ENCODE results near the gene BOD1. TPM values are rescaled to one million over a fixed set of nuclear protein-coding genes. Genes with fewer than 3 reads are reported as not detected.

BOD1 gene
- total RNA-seq, 2 experiments from 2014 or later = 15.5 to 18.5 TPM

DNA sequence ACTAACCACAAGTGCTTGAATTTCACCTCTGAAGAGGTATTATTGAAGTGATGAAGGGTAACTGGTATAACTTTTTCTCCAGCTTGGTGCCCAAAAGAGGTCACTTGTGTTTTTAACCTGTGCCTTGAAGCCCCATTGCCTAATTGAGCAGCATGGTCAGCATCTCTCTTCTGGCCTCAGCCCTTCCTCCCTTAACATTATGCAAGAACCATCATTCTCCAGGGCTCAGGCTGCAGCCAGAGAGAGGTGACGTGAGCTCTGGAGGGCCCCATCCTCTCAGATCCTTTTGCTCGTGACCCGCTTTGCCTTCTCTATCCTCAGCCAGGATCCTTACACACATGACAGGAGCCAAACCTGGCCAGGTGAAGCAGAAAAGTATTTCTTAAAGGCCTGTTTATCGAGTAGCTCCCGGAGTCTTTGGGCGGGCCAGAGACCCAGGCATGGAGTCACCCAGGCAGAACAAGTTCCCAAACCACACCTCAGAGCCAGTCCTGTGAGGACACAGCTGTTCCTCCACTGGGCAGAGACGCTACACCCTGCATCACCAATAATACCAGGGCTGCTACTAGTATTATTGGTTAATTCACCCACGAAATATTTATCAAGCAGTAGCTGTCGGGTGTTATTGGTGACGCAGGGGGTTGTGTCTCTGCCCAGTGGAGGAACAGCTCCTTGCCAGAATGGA is 29.6 kb upstream of the BOD1 start:
- CTCF ChIA-PET = no interaction called here
- DNase-seq (no peak), ATAC-seq (no peak)
- H3K36me3 Mint-ChIP-seq = no peaks in the 10 kb centered on the region
- H3K27me3 Mint-ChIP-seq = peaks cover 12% of the 10 kb centered on the region
- no peaks in the 10 kb centered on the region for H3K9me3 Mint-ChIP-seq (ENCODE audit: low read depth)
- H3K27ac Mint-ChIP-seq = no peak overlapping the region
- H3K4me3 Mint-ChIP-seq = no peak overlapping the region
- no peaks in the 10 kb centered on the region for H3K4me1 Mint-ChIP-seq

DNA sequence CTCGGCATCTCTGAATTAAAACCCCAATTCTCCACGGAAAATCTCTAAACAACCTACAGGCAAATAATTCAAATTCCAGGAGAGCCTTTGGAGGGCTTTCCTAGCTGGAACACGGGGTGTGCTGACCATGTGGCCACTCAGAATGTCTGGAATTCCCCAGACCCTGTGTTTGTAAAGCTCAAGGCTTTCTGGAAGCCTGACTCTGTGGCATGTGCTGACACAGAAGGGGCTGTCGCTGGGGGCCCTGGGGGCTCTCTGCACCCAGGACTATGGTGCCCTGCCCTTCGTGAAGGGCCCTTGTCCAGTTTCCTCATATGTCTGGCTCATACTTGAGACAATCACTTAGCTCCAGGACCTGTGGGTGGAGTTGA is 29.0 kb upstream of the BOD1 start:
- ATAC-seq = no peak
- Mint-ChIP-seq H3K27ac (no peak overlapping the region), H3K4me3 (no peak overlapping the region), H3K9me3 (ENCODE audit: low read depth) (no peaks in the 10 kb centered on the region), H3K4me1 (no peaks in the 10 kb centered on the region), H3K27me3 (peaks cover 6% of the 10 kb centered on the region), H3K36me3 (no peaks in the 10 kb centered on the region)
- CTCF ChIA-PET = no interaction called here
- DNase-seq = no peak

DNA sequence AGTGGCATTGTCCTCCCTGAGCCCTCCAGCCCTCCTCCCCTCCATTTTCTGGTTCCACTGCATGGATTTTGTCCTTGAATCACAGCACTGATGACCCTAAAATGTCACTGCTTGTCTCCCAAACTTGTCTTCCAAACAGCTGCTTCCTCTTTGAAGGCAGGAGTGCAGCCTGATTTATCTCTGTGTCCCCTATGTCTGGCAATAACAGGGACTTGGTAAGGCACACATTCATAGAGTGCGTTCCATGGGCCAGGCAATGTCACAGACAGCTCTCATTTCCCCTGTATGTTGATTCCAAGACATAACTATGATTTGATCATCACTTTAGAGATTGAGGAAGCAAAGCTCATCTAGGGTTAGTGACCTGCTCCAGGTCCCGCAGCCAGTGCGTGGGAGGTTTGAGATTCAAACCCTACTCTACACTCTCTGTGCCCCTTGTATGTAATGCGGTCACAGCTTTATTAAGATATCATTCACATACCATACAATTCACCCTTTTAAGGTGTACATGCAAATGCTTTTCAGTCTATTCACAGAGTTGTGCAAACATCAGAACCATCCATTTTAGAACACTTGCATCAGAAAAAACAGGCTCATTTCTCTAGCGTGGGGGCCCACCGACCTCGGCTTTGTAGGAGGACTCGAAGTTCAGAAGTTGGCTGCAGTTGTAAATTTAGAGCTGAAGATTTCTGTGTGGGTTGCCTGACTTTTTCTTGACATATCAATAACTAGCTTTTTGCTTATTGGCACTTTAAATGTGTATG is 28.4 kb upstream of the BOD1 start:
- DNase-seq (no peak), ATAC-seq (no peak)
- H3K27me3 Mint-ChIP-seq = peaks cover 3% of the 10 kb centered on the region
- H3K27ac Mint-ChIP-seq = no peak overlapping the region
- CTCF ChIA-PET = no interaction called here
- no peaks in the 10 kb centered on the region for H3K9me3 Mint-ChIP-seq (ENCODE audit: low read depth)
- no peaks in the 10 kb centered on the region for H3K36me3 Mint-ChIP-seq
- H3K4me1 Mint-ChIP-seq = no peaks in the 10 kb centered on the region
- H3K4me3 Mint-ChIP-seq = no peak overlapping the region

DNA sequence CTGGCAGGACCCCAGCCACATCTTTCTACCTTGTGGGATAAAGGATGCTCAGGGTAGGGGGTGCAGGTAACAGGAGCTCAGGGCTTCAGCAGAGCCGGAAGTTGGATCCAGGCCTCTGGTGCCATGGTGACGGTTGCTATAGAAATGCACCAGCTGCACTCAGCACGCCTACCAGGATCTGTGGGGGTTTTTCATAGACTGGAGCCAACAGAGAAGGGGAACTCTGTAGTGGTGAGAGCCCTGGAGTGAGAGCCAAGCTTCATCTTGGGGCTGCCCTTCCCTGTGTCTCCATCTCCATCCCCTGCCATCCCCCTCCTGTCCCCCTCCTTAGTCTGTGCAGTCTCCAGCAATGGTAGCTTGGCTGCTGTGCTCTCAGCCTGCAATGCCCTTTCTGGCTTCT is 27.5 kb upstream of the BOD1 start:
- H3K36me3 Mint-ChIP-seq = no peaks in the 10 kb centered on the region
- ATAC-seq (no peak), DNase-seq (no peak)
- no peak overlapping the region for H3K27ac Mint-ChIP-seq
- CTCF ChIA-PET = no interaction called here
- H3K9me3 Mint-ChIP-seq (ENCODE audit: low read depth) = no peaks in the 10 kb centered on the region
- peaks cover 3% of the 10 kb centered on the region for H3K27me3 Mint-ChIP-seq
- H3K4me1 Mint-ChIP-seq = no peaks in the 10 kb centered on the region
- no peak overlapping the region for H3K4me3 Mint-ChIP-seq

DNA sequence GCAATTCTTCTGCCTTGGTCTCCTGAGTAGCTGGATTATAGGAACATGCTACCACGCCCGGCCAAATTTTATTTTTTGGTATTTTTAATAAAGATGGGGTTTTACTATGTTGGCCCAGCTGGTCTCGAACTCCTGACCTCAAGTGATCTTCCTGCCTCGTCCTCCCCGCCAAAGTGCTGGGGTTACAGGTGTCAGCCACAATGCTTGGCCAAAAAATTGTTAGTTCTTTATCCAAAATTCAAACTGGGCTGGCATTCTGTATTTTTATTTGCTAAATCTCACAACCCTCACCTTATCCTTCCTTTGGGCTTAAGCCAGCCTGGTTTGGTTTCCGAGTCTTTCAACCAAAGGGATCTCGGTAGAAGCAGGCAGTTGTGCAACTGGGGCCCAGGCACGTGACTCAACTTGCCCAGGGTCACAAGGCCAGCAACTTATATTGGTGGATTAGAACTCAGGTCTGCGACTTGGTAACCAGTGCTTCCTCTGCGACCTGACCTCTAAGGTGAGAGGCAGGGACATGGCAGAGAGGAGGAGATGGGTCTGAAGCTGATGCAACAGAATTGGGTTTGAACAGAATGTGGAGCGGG is 26.5 kb upstream of the BOD1 start:
- Mint-ChIP-seq H3K4me3 (no peak overlapping the region), H3K27me3 (peaks cover 3% of the 10 kb centered on the region), H3K36me3 (no peaks in the 10 kb centered on the region), H3K4me1 (no peaks in the 10 kb centered on the region), H3K9me3 (ENCODE audit: low read depth) (no peaks in the 10 kb centered on the region), H3K27ac (no peak overlapping the region)
- DNase-seq (no peak), ATAC-seq (no peak)
- CTCF ChIA-PET = no interaction called here

DNA sequence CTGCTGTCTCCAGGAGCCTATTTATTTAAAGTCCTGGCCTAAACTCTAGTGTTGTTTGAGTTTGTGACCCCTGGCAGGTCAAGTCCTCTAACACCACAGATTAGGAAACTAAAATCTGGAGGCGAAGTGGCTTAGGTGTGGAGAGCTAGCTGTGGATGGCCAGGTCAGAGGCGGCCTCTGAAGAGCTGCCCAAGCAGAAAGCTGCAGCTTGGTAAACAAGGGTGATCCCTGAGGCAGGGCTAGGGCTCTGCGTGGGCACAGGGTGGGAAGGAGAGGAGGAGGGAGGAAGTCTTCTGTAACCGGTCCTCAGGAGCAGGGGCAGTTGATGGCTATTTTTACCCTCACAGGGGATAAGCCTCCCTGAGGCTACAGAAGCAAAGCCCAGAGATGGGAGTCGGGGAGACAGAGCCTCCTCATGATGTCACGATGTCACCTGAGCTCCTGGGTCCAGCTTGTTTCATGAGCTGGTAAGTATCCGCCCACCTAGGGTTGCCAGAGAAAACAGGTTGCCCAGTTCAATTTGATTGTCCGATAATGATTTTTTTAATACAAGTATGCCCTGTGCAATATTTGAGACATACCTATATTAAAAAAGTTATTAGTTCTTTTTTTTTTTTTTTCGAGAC is 25.9 kb upstream of the BOD1 start:
- ATAC-seq (no peak), DNase-seq (no peak)
- Mint-ChIP-seq H3K27me3 (peaks cover 3% of the 10 kb centered on the region), H3K9me3 (ENCODE audit: low read depth) (no peaks in the 10 kb centered on the region), H3K4me3 (no peak overlapping the region), H3K27ac (no peak overlapping the region), H3K4me1 (no peaks in the 10 kb centered on the region), H3K36me3 (no peaks in the 10 kb centered on the region)
- CTCF ChIA-PET = no interaction called here

DNA sequence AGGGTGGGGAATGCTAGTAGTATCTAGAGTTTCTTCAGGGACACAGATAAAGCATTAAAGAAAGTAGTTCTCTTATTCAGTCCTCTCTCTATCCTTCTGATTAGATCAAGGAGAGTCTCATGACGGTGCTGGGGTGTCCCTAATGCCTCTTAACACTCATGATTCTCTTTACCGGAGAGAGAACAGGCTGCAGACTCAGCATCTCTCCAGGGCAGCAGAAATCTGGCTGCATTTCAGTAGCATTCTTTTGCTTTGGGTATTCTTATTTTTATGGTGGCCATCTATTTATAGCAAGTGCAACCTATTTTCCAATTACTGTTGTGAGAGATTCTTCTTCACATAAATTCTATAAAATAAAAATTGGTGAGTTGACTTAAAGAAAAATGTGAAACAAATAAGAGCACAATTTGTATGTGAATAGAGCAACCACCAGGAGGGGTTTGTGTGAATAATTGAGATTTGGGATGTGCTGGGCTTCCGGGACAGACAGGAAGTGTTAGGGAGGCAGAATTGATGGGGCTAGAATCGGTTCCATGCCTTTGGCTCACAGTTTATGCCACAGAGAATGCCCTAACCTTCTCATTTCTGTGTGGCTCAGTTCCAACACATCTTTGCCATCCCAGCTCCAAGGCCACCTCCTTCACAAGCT is 23.8 kb upstream of the BOD1 start:
- no peak overlapping the region for H3K4me3 Mint-ChIP-seq
- ATAC-seq (no peak), DNase-seq (no peak)
- no peaks in the 10 kb centered on the region for H3K4me1 Mint-ChIP-seq
- no peaks in the 10 kb centered on the region for H3K9me3 Mint-ChIP-seq (ENCODE audit: low read depth)
- H3K27me3 Mint-ChIP-seq = no peaks in the 10 kb centered on the region
- CTCF ChIA-PET = no interaction called here
- H3K36me3 Mint-ChIP-seq = no peaks in the 10 kb centered on the region
- H3K27ac Mint-ChIP-seq = no peak overlapping the region

DNA sequence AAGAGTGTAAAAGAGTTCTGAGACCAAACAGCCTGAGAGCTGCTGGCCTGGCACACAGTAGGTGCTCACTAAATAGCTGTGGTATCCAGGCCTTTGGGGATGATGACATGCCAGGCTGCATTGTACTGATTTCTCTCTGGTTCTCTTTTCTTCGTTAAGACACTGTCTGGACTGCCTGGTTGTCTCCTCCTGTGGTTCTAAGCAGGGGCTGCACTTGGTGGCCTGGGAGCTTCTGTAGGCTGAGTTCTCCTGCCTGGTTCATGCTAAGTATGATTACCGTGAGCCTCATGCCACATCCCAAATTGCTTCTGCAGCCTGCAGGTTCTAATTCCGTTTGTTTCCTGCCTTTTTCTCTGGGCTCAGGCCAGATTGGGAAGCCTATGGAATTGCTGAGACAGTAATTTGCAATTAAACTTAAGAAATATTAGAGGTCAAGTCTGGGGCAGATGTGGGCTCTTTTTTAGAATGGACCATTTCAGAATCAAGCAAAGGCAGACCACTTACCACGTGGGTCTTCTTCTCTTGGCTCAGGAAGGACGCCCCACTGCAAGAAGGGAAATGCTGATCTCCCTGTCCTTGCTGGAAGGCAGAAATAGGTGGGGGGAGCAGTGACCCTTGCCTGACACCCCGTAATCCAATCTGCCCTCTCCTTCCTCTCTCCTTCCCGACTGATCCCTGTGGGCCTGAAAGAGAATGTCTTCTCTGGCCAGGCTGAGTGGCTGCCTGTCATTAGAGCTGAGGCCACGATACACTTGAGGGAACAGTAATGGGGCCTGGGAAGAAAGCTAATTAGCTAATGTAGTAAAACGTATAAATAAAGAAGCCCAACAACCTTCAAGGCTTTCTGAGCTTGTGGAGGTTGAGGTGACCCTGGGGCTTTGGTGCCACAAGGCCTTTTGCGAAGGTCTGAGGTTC is 21.9 kb upstream of the BOD1 start:
- Mint-ChIP-seq H3K27me3 (peaks cover 4% of the 10 kb centered on the region), H3K4me3 (no peak overlapping the region), H3K36me3 (no peaks in the 10 kb centered on the region), H3K9me3 (ENCODE audit: low read depth) (no peaks in the 10 kb centered on the region), H3K27ac (no peak overlapping the region), H3K4me1 (no peaks in the 10 kb centered on the region)
- CTCF ChIA-PET = no interaction called here
- DNase-seq (no peak), ATAC-seq (no peak)

DNA sequence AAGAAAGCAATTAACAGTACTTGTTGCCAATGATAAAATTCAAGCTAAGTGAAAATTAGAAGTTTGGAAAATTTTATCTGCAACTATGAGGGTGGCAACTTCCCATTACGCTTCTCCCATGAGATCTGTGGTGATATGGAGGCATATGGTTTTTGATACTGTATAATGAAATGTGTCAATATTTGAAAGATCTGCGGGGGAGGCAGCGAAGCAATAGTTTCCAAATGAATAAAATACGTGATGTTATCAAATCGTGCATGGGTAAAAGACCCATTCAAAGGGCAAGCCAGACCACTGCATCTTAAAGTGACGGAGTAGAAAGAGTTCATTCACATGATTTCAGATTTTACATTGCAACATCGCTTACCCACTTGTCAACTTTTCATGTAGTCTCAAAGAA is 20.9 kb upstream of the BOD1 start:
- Mint-ChIP-seq H3K4me3 (no peak overlapping the region), H3K27me3 (peaks cover 4% of the 10 kb centered on the region), H3K4me1 (no peaks in the 10 kb centered on the region), H3K27ac (no peak overlapping the region), H3K36me3 (no peaks in the 10 kb centered on the region), H3K9me3 (ENCODE audit: low read depth) (no peaks in the 10 kb centered on the region)
- ATAC-seq = no peak
- no peak for DNase-seq
- CTCF ChIA-PET = interaction anchor here (0.7 kb wide), 1 partner anchor 335 kb away, joined by 3 read pairs; no protein-coding TSS in a partner anchor

DNA sequence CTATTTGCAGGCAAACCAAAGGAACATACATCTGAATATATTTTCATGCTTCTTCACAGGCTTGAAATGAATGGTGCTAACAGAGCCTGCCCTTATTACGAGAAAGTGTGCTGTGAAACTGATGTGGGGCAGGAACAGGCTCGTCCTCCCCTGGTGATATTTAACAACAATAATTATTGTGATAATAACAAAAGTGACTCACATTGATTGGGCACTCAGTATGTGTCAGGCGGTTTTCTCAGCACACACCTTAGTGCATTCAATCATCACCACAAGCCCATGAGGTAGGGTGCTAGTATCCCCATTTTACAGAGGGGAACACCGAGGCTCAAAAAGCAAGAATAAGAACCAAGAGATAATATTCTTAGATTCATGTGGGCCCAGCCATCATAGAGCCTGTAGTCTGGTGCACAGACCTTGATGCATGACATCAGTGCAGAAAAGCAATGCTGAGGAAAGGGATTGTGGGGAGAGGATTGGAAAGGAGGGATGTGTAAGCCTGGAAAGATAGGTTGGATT is 18.1 kb upstream of the BOD1 start:
- Mint-ChIP-seq H3K36me3 (no peaks in the 10 kb centered on the region), H3K9me3 (ENCODE audit: low read depth) (no peaks in the 10 kb centered on the region), H3K27me3 (peaks cover 4% of the 10 kb centered on the region), H3K4me1 (peaks cover 2% of the 10 kb centered on the region), H3K4me3 (no peak overlapping the region), H3K27ac (no peak overlapping the region)
- ATAC-seq = no peak
- DNase-seq = no peak
- CTCF ChIA-PET = no interaction called here

DNA sequence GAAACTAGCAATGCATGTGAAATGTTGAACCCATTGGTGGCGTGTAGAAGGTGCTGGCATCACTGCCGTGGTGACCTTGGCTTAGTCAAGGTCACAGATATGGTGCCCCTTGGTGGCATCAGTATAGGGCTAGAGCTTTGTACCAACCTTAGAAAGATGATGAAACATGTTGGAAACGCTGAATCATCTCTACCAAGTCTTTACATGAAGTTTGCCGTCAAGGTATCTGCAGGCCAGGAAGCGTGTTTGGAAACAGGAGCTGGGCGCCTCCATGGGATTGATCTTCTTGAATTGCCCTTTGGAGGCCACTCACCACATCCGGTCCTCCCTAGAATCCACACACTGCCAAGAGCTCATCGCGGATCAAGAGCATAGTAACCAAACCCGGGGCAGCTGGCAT is 16.9 kb upstream of the BOD1 start:
- Mint-ChIP-seq H3K4me1 (peaks cover 2% of the 10 kb centered on the region), H3K27me3 (peaks cover 4% of the 10 kb centered on the region), H3K9me3 (ENCODE audit: low read depth) (no peaks in the 10 kb centered on the region), H3K4me3 (no peak overlapping the region), H3K36me3 (no peaks in the 10 kb centered on the region), H3K27ac (no peak overlapping the region)
- CTCF ChIA-PET = no interaction called here
- DNase-seq (no peak), ATAC-seq (no peak)

DNA sequence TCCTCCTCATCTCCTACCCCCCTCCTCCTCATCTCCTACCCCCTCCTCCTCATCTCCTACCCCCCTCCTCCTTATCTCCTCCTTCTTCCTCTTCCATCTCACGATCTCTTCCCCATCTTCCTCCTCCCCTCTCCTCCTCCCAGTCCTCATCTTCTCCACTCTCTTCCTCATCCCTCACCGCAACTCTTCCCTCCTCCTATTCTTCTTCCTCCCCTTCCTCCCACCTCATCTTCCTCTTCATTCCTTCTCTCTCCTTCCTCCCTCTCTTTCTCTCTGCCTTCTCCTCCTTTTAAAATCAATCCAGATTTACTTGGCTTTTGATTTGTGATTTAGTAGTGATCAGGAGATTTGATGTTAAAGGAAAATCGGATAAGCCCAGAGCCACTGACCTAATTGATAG is 15.0 kb upstream of the BOD1 start:
- Mint-ChIP-seq H3K9me3 (ENCODE audit: low read depth) (no peaks in the 10 kb centered on the region), H3K36me3 (no peaks in the 10 kb centered on the region), H3K4me3 (no peak overlapping the region), H3K27ac (no peak overlapping the region), H3K4me1 (peaks cover 2% of the 10 kb centered on the region), H3K27me3 (peaks cover 7% of the 10 kb centered on the region)
- DNase-seq (no peak), ATAC-seq (no peak)
- CTCF ChIA-PET = no interaction called here
